Posterior cingulate gyrus (tissue), 11 donors: ENCODE measurements around the gene BOLL.
"Not testable (repeated sequence)": the region's sequence is repeated elsewhere in the genome, so short reads cannot be mapped to it uniquely, and the experiment has no call there.

Source experiments
- DNase-seq, 10 donors: peaks; one replicate each; pipeline versions ENCODE4 v3.0.0 to v3.0.0-alpha.2; 2020 to 2021; ENCODE audit warnings: mixed read lengths in 3 of 10
- intact Hi-C: fragments of 100-400 bp; cut with DNase I; formaldehyde crosslinking; loops from one replicate; pipeline ENCODE4 v1.15.1; 2023

BOLL gene

DNA sequence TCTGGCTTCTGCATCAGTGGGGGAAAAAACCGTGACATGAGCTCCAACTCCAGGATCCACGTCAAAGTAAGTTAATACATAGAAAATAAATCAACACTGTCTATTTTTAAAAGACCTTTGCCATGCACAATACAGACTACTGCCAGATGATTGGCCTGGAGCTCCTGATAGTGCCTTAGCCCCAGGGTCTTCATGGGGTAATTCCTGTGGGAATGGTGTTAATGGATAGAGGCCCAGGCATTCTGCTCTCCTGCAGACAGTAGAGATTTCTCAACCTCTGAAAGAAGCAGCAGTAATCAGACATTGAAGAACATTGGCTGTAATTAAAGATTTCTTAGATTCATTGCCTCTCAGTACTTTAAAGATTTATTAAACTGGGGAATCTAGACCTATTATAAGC lies 15.0 kb upstream of the BOLL start:
- intact Hi-C loops = loop anchor here (5.0 kb wide), 1 partner anchor 327 kb away; no protein-coding TSS in a partner anchor
- DNase-seq = no peak

DNA sequence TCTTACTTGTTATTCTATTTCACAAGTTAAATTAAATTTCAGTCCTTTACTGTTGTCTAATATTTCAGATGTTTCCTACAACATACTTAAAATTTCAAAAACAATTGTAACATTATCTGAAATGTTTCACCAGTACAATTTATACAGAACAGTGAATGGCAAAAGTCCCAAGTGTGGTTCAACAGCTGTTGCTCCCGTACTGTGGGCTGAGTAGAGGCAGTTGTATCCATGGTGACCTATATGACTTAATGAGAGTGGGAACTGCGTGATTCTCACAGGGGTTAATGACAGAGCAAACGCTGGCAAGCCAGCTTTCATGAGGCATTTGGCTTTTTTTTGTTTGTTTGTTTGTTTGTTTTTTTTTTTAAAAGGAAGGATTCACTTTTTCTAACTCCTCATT lies 13.9 kb upstream of the BOLL start:
- no peak for DNase-seq
- intact Hi-C loops = no loop called here

DNA sequence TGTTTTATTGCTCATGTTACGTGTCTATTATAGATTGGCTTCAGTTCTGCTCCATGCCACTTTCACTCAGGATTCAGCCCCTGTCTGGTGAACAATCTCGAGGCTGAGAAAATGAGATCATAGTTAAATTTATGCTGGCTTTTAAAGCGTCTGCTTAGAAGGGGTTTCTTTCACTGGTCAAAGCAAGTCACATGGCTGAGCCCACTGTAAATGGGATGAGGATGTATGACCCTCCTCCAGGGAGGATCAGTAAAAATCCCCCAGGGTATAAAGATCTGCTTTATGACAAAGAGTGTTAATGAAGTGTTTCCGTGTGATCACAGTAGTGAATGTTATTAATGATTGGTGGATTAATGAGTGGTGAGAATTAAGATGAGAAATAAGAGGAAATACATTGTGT lies 13.1 kb upstream of the BOLL start:
- intact Hi-C loops = no loop called here
- no peak for DNase-seq

DNA sequence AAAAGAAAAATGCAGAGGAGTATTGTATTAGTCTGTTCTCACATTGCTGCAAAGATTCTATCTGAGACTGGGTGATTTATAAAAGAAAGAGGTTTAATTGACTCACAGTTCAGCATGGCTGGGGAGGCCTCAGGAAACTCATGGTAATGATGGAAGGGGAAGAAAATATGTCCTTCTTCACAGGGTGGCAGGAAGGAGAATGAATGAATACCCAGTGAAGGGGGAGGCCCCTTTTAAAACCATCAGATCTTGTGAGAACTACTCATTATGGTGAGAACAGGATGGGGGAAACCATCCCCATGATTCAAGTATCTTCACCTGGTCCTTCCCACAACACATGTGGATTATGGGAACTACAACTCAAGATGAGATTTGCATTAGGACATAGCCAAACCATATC lies 10.2 kb upstream of the BOLL start:
- no peak for DNase-seq
- intact Hi-C loops = no loop called here

DNA sequence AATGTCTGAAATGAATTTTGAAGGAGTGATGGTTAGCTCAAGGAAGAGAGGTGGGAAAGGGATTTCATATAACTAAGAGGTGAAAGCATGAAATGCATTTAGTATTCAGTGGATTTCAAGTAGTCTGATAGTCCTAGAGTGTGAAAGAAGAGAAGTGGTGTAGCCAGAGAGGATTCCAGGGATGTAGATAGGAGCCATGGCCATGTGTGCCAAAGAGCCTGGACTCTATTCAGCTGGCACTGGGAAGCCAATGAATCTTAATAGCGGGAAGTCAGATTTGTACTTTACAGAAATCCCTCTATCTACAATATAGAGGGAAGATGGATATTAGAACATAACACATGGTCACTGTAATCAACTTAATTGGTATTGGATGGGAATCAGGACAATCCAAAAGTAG lies 8.3 kb upstream of the BOLL start:
- DNase-seq = no peak
- intact Hi-C loops = no loop called here

DNA sequence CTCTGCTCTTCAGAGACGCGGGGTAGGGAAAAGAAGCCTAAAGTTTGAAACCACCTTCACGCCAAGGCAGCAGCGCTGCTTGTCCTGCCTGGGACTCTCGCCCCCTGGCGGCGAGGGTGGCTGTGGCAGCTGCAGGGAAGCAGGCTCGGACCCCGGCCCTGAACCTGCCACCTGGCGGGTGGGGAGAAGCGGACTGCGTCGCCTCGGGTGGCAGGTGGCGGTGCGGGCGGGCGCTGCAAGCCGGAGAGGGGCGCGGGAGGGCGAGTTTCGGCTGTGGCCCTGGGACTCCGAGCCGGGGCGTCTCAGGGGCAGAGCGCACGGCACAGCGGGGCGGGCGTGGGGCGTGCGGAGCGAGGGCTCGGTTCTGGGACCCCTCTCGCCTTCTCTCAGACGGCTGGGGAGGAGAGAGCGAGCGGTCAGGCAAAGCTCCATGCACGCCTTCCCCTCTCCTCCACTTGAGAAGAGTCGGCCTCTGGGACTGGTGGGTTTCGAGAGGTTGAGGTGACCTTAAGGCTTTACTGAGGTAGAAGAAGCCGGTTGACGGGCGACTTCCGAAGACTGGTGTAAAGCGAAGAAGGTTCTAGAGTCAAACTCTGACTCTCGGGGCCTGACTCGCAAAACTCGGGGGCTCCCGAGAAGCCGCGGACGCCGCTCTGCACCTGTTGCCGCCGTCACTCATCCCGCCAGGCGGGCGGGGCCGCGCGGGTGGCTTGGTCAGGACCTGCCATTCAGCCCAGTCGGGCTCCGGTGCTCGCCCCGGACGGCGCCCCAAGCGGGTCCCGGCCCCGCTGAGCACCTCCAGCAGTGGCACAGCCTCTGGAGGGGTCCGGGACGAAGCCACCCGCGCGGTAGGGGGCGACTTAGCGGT lies 1.1 kb upstream of the BOLL start:
- DNase-seq = peak in 3 of 10 donors; percentile 10 to 77 (median 56)
- intact Hi-C loops = no loop called here

DNA sequence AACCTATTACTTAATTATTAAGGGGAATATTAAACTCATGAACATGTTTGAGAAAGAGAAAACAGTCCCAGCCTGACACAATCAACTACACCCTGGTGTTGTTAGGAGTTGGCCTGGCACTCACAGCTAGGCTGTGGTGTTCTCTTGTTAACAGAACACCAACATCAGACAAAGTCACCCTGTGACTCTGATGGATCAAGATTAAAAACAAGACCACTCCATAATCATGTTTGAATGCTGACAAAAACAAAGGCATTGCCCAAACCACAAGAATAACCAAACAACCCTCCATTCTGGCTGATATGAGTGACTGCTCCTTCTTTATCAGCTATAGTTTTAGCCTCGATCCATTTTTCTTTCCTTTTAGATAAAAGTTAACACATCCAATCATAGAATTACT lies 3.0 kb downstream of the BOLL start:
- no peak for DNase-seq
- intact Hi-C loops = no loop called here

DNA sequence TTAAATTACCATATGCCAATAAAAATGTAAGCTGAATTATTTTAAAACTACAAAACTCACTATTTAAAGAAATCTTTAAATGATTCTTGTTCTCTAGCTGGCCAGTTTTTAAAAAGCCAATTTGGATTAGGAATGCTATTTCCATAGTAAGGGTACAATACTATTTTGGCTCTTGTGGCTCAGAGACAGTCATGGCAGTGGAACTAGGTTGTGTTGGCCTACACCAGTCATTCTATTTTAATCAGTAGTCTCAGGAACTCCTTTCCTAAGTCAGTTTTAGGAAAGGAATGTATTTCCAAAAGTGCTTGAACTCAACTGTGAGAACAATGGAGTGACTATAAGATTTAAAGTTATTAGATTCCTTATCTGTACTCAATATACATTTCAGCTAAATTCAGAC lies 5.9 kb downstream of the BOLL start:
- DNase-seq = no peak
- intact Hi-C loops = loop anchor here (5.0 kb wide), 1 partner anchor 262 kb away; the partner anchor contains the start of gene MOB4

DNA sequence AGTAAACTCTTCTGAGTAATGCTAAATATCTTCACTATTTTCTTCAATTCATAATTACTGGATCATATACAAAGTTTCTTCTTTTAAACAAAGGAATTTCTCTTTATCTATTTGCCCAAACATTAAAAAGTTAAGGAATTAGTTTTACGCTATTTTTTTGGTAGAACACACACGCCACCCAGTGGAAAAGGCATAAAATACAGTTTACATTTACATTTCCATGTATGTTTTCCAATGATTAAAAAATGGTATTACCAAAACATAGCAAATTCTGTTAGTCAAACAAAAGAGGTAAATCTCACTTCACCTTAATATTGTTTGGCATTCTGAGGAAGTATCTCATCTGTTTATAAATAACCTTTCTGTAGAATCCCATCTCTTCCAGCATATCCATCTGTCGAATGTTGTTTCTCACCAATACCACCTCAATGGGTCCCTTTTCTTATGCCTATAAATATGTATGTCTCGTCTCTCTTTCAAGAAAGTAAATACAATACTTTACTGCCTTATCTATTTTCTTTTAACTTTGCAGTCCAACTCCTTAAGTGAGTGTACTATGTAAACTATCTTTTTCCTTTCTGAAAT lies 7.2 kb downstream of the BOLL start:
- intact Hi-C loops = loop anchor here (1.0 to 5.0 kb wide), 2 partner anchors 71 to 261 kb away; partner anchors contain the start of gene MOB4
- no peak for DNase-seq

DNA sequence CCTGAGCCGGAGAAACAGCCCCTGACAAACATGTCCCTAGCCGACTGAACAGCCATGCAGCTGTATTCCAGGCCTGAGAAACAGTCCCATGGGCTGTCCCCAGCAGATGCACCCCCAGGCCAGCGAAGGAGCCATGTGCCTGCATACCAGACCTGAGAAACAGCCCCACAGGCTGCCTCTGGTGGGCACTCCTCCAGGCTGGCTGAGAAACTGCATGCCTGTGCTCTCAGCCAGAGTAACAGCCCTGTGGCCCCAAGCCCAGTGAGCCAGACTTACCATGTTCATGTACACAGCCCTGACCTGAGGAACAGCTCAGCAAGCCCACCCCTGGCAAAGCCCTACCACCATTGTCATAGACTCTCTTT lies 24.8 kb downstream of the BOLL start:
- intact Hi-C loops = no loop called here
- DNase-seq = peak in 2 of 10 donors; percentile 53 to 69

DNA sequence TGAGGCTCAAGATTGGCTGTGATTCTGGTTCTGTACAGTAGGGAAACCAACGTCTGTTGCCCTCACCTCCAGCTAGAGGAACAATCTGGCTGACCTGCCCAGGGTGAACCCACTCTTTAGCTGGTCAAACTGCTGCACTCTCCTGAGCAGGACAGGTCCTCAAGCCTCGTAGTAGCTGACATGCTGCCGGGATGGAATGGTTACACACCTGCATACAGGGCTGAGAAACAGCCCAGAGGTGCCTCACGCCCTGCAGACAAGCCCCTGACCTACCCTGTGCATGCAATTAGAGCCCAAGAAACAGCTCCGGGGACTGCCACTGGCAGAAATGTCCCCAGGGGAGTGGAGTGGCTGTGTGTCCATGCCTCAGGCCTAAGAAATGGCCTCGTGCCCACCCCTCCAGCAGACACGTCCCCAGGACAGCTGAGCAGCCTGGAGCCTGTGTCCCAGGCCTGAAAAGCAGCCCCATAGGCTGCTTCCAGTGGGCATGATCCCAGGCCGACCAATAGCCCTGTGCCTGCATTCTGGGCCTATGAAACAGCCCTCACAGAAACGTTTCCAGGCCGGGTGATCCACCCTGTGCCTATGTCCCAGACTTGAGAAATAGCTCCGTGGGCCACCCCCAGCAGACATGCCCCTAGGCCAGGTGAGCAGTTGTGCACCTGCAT lies 25.4 kb downstream of the BOLL start:
- DNase-seq = no peak
- intact Hi-C loops = no loop called here

DNA sequence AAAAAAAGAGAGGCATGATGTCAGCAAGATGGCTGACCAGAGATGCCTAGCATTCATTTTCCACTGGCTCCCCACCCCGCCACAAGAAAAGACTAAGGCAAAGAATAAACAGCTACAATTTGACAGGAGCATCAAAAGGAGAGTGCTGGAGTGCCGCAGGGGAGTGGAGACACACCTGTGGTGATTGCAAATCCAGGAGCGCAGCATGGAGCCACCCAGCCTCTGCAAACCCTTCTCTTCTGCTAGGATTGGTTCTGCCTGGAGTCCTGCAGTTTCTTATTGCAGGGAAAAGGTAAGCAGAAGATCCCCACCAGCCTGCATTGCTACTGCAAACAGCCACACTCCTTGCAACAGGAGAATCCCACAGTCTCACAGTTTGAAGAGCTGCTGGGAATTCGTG lies 26.1 kb downstream of the BOLL start:
- DNase-seq = no peak
- intact Hi-C loops = no loop called here

DNA sequence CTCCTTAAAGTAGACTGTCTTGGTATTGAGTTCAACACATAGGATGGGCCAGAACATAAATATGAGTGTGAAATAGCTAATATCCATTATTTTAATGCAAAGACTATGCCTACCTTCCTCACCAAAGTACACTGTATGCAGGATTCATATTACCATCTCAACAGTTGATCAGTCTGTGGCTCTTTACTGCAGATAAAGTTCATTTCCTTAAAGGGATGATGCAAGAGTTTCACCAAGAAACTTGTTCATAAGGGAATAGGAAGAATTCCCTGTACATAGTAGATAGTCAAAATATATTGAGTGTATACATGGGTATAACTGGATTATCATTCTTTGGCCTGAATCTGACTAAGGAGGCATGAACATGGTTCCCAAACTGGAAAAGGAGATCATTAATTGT lies 44.9 kb downstream of the BOLL start:
- no peak for DNase-seq
- intact Hi-C loops = no loop called here

DNA sequence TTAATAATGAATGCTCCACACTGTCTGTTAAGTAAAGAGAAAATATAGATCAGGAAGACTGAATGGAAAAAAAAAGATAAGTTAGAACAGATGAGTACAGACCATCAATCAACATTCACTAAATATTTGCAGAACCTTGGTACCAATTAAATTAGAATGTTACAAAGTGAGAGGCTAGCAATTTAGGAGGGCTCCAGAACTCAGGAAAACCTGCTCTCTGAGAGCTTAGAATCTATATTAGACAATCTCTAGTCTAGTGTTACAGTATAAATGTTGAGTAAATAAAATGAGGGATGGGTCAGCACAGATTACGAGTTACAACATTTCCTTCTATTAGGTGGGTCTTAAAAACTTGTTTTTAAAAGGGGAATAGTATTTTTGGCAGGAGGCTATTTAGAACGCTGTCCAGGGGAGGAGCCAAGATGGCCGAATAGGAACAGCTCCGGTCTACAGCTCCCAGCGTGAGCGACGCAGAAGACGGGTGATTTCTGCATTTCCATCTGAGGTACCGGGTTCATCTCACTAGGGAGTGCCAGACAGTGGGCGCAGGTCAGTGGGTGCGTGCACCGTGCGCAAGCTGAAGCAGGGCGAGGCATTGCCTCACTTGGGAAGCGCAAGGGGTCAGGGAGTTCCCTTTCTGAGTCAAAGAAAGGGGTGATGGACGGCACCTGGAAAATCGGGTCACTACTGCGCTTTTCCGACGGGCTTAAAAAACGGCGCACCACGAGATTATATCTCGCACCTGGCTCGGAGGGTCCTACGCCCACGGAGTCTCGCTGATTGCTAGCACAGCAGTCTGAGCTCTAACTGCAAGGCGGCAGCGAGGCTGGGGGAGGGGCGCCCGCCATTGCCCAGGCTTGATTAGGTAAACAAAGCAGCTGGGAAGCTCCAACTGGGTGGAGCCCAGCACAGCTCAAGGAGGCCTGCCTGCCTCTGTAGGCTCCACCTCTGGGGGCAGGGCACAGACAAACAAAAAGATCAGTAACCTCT lies 56.3 kb downstream of the BOLL start:
- DNase-seq, intact Hi-C loops: not testable (repeated sequence)

DNA sequence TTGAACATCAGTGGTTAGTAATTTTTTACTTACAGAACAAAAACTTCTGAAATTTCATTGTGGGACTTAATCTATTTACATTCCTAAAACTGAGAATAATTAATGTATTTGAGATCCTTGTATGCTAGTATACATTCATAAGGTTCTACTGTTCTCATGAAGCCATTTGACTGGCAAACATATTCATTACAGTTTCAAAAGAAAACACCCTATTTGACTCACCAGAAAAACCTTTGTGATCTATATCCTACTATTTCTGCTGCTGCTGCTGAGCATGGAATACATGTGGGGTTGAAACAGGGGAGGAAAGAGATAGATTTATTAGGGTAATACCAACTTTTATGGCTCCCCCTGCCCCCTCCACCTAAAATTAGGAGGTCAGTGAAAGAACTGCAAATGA lies 58.1 kb downstream of the BOLL start:
- intact Hi-C loops = no loop called here
- DNase-seq = no peak

DNA sequence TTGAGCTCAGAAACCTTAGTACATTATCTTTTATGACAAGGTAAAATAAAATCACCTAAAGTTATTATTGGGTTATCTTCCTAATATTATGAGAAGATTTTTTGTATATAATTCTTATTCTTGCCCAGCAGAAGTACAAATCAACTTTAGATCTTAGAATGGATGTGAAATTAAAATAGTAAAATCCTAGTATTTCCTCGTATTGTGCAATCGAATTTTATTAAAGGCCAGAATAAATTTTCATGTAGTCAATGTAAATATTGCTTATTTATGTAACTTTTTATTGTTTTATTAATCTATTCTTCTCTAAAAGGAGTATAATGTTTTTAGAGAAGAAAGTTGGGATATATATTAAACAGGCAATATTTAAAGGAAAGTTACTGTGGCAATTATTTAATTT lies 67.3 kb downstream of the BOLL start:
- no peak for DNase-seq
- intact Hi-C loops = no loop called here

DNA sequence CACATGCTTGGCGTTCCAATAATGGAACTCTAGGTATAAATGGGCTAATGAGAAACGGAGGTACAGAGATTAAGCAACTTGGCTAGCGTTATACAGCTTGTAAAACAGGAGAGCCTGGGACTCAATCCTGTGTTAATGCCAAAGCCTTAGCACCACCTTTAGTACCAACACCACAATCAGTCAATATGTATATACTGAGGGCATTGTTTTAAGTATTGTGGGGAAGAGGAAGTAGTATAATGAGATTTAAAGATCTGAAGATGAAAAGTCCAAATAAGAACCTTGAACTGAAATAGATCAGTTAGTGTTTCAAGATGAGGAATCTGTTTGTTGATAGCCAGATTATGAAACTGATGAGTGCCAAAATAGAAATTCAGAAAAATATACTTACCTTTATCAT lies 71.8 kb downstream of the BOLL start:
- intact Hi-C loops = no loop called here
- no peak for DNase-seq

DNA sequence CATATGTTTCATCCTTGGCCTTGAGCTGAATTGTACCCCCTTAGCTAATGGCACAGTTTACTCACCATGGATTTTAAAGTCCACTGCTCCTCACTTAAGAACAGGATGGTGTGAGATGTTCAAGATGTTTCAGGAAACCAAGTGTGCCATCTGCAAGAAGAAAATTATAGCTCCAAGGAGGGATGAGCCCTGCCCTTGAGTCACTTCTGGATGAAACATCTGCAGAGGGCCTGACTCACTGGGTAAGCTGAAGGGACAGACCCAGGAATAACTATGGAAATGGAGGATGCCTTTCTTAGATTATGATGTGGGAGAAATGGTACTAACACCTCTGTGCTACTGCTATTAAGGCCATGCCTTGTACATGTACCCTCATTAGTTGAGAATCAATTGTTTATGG lies 73.5 kb downstream of the BOLL start:
- no peak for DNase-seq
- intact Hi-C loops = no loop called here

DNA sequence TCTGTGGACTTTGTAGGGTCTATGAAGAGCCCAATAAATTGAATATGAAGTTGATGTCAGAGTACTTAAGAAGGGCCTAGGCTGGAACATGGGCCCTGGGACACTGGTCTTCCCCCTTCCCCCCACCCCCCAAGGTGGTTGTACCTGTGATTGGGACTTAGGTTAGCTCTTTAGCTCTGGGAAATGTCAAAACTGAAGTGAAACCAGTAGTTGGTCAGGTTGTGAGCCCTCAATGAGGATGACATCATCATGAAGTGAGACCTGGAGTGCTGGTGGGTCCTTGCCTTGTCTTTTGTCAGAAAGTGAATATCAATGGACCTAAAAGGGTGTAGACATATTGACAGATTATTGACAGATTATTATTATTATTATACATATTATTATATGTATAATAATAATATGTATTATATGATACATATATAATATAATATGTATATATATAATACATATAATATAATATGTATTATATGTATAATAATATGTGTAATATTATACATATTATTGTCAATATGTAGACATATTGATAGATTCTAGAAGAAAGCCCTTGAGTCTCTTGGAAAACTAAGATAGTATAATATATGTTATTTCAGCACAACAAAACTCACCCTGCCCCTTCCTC lies 74.6 kb downstream of the BOLL start:
- DNase-seq = no peak
- intact Hi-C loops = no loop called here

DNA sequence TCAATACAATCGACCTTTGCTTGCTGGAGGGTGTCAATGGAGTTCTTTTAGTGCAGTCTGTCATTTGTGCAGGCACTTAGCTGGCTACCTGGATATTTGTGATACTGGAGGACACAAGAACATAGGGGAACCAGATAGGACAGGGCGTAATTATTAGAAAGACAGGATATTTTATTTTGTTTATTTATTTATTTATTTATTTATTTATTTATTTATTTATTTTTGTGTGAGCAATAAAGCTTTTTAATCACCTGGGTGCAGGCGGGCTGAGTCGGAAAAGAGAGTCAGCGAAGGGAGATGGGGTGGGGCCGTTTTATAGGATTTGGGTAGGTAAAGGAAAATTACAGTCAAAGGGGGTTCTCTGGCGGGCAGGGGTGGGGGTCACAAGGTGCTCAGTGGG lies 76.0 kb downstream of the BOLL start:
- not testable (repeated sequence) for DNase-seq
- intact Hi-C loops = loop anchor here (5.0 kb wide), 2 partner anchors 192 to 588 kb away; partner anchors contain the start of gene MOB4
